PC-3 (cell line): ENCODE results near the gene UTP20. TPM values are rescaled to one million over a fixed set of nuclear protein-coding genes. Genes with fewer than 3 reads are reported as not detected.

ENCODE experiments used
- ATAC-seq: fragments of 200-7000 bp; cut with Tn5 transposase; 2 replicates; pipeline ENCODE4 v1.9.1; 2020; ENCODE audit warnings: mild to moderate bottlenecking, moderate library complexity
- BruUV-seq: library from RNA; stranded (reverse); fragments of 400-500 nt; replicated peaks from 2 replicates; lab custom pipeline; 2021; lab: Mats Ljungman, UMichigan
- CTCF ChIA-PET: fragments of 300-600 bp; sonication (Branson Sonifier 250); formaldehyde crosslinking; loops from one replicate; lab custom pipeline; 2022; ENCODE audit warnings: antibody characterized with exemption; lab: Charles Lee
- POLR2A ChIA-PET: fragments of 300-600 bp; sonication (Branson Sonifier 250); formaldehyde crosslinking; loops from one replicate; lab custom pipeline; 2022; ENCODE audit warnings: antibody characterized with exemption; ENCODE audit not compliant: unreplicated experiment; lab: Charles Lee
- DNase-seq: peaks from one replicate; pipeline ENCODE4 v3.0.0-alpha.2; 2015
- H2AFZ ChIP-seq: fragments of 300-600 bp; sonication (generic); 2 replicates; pipeline ENCODE4 v1.6.0; 2016; ENCODE audit warnings: antibody characterized with exemption, low read length
- H3F3A ChIP-seq: fragments of 300-600 bp; sonication (generic); one replicate; pipeline ENCODE4 v1.6.0; 2017; ENCODE audit warnings: antibody characterized with exemption, low read length, control low read depth, mild to moderate bottlenecking; ENCODE audit not compliant: unreplicated experiment
- H3K27ac ChIP-seq: fragments of 300-600 bp; sonication (generic); 2 replicates; pipeline ENCODE4 v1.5.1; 2016; ENCODE audit warnings: mild to moderate bottlenecking, low read length
- H3K27me3 ChIP-seq: fragments of 300-600 bp; sonication (generic); 2 replicates; pipeline ENCODE4 v1.6.1; 2016; ENCODE audit warnings: low read length, mixed read lengths
- H3K36me3 ChIP-seq: fragments of 300-600 bp; sonication (generic); 2 replicates; pipeline ENCODE4 v1.6.1; 2016; ENCODE audit warnings: low read depth, mixed run types, low read length, mixed read lengths
- H3K4me1 ChIP-seq: fragments of 300-600 bp; sonication (generic); 2 replicates; pipeline ENCODE4 v1.5.1; 2016; ENCODE audit warnings: low read length; ENCODE audit not compliant: insufficient read depth
- H3K4me2 ChIP-seq: fragments of 300-600 bp; sonication (generic); 2 replicates; pipeline ENCODE4 v1.6.0; 2016; ENCODE audit warnings: low read length
- H3K4me3 ChIP-seq: fragments of 300-600 bp; sonication (generic); 2 replicates; pipeline ENCODE4 v1.5.1; 2016; ENCODE audit warnings: mild to moderate bottlenecking, low read length, mixed read lengths
- H3K79me2 ChIP-seq: fragments of 300-600 bp; sonication (generic); 2 replicates; pipeline ENCODE4 v1.6.1; 2017; ENCODE audit warnings: low read length, mixed read lengths
- H3K9ac ChIP-seq: fragments of 300-600 bp; sonication (generic); 2 replicates; pipeline ENCODE4 v1.6.0; 2016; ENCODE audit warnings: mild to moderate bottlenecking, low read length
- H3K9me2 ChIP-seq: fragments of 300-600 bp; sonication (generic); replicated peaks from 2 replicates; pipeline ENCODE4 v1.6.1; 2016; ENCODE audit warnings: mixed run types, low read length, mixed read lengths
- H3K9me3 ChIP-seq: fragments of 300-600 bp; sonication (generic); 2 replicates; pipeline ENCODE4 v1.6.1; 2016; ENCODE audit warnings: low read length, mixed read lengths
- H4K20me1 ChIP-seq: fragments of 300-600 bp; sonication (generic); 2 replicates; pipeline ENCODE4 v1.6.1; 2016; ENCODE audit warnings: low read length, mixed read lengths
- EZH2 ChIP-seq: fragments of 300-600 bp; sonication (generic); IDR thresholded peaks from one replicate; pipeline ENCODE4 v1.6.1; 2017; ENCODE audit warnings: antibody characterized with exemption, mild to moderate bottlenecking, low read length; ENCODE audit not compliant: unreplicated experiment
- EZH2phosphoT487 ChIP-seq: fragments of 300-600 bp; sonication (generic); IDR thresholded peaks from 2 replicates; pipeline ENCODE4 v1.6.1; 2018; ENCODE audit warnings: mild to moderate bottlenecking, antibody characterized with exemption, low read length, borderline replicate concordance
- intact Hi-C: fragments of 100-400 bp; cut with micrococcal nuclease; formaldehyde crosslinking; loops from 2 replicates; pipeline ENCODE4 v1.9.0; 2023
- total RNA-seq: library from RNA; depleted of rRNA; stranded (reverse); fragments of >200 nt; gene quantifications from 2 replicates; pipeline ENCODE4 v1.2.3, GENCODE V29; 2014; rRNA removed
- TF ChIP-seq, protein P1 (sequence below): fragments of 300-600 bp; sonication (generic); conservative IDR thresholded peaks from 2 replicates; pipeline ENCODE4 v1.5.1; 2017; ENCODE audit warnings: antibody characterized with exemption, low read depth, mild to moderate bottlenecking, low read length

UTP20 gene
- total RNA-seq, 1 experiment from 2014 or later, result 31.3 TPM

DNA sequence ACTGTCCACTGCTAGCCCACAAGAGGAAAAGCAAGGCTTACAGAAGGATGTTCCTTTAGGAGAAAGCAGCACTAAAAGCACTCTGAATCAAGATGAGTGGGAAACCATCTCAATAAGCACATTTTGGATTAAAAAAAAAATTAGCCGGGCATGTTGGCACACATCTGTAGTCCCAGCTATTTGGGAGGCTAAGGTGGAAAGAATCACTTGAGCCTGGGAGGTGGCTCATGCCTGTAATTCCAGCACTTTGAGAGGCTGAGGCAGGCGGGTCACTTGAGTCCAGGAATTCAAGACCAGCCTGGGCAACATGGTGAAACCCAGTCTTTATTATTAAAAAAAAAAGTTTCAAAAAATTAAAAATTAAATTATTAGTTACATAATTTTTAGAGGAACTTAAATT, 144.7 kb downstream of the UTP20 start:
- Histone ChIP-seq H3K79me2 (no peaks in the 10 kb centered on the region), H3K4me3 (no peak overlapping the region), H3K27me3 (0 out of 2 replicates have a peak, but pooled peaks cover 3% of the 10 kb centered on the region), H4K20me1 (no peaks in the 10 kb centered on the region), H3K27ac (no peak overlapping the region), H3K4me1 (no peaks in the 10 kb centered on the region), H3F3A (no peaks in the 10 kb centered on the region), H3K9ac (no peak overlapping the region), H3K9me3 (no peaks in the 10 kb centered on the region), H3K36me3 (no peaks in the 10 kb centered on the region), H2AFZ (no peak overlapping the region), H3K9me2 (no peaks in the 10 kb centered on the region), H3K4me2 (no peak overlapping the region)
- DNase-seq (no peak), ATAC-seq (no peak)
- BruUV-seq, result no TSS peak
- intact Hi-C loops, result no loop called here
- POLR2A ChIA-PET, result no interaction called here
- CTCF ChIA-PET, result no interaction called here
- TF ChIP-seq, protein P1, sequence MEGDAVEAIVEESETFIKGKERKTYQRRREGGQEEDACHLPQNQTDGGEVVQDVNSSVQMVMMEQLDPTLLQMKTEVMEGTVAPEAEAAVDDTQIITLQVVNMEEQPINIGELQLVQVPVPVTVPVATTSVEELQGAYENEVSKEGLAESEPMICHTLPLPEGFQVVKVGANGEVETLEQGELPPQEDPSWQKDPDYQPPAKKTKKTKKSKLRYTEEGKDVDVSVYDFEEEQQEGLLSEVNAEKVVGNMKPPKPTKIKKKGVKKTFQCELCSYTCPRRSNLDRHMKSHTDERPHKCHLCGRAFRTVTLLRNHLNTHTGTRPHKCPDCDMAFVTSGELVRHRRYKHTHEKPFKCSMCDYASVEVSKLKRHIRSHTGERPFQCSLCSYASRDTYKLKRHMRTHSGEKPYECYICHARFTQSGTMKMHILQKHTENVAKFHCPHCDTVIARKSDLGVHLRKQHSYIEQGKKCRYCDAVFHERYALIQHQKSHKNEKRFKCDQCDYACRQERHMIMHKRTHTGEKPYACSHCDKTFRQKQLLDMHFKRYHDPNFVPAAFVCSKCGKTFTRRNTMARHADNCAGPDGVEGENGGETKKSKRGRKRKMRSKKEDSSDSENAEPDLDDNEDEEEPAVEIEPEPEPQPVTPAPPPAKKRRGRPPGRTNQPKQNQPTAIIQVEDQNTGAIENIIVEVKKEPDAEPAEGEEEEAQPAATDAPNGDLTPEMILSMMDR, result no peak
- TF ChIP-seq EZH2 (no peak), EZH2phosphoT487 (no peak)

DNA sequence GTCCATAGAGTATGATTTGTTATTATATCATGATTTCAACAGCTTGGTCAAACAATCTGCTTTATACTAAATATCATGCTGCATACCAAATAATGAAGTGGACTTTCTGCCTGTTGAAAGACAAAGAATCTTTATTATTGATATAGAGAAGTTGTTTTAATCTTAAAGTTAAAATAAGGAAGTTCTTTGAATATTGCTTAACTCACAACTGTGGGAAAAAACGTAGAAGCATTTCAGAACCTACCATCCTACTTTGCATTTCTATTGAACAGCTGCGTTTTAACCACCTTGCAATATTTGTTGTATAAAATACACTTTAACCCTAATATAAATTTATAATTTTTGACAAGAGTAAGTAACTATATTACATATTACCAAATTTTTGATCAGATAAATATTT, 150.6 kb downstream of the UTP20 start:
- ChIA-PET POLR2A (interaction anchor here (0.7 kb wide), 1 partner anchor 93 kb away, joined by 3 read pairs; no protein-coding TSS in a partner anchor), CTCF (no interaction called here)
- TF ChIP-seq EZH2 (no peak), EZH2phosphoT487 (no peak)
- TF ChIP-seq, protein P1, result no peak
- H2AFZ ChIP-seq, result no peak overlapping the region
- no peaks in the 10 kb centered on the region for H3K9me2 ChIP-seq
- H3K4me3 ChIP-seq, result no peak overlapping the region
- H4K20me1 ChIP-seq, result no peaks in the 10 kb centered on the region
- H3K9ac ChIP-seq, result no peak overlapping the region
- DNase-seq (no peak), ATAC-seq (no peak)
- no TSS peak for BruUV-seq
- H3K4me2 ChIP-seq, result no peak overlapping the region
- no peaks in the 10 kb centered on the region for H3K36me3 ChIP-seq
- no peak overlapping the region for H3K27ac ChIP-seq
- H3K27me3 ChIP-seq, result peaks cover 10% of the 10 kb centered on the region; the same call in 1 of the 2 replicates
- intact Hi-C loops, result no loop called here
- H3F3A ChIP-seq, result no peaks in the 10 kb centered on the region
- H3K79me2 ChIP-seq, result no peaks in the 10 kb centered on the region
- no peaks in the 10 kb centered on the region for H3K4me1 ChIP-seq
- H3K9me3 ChIP-seq, result no peaks in the 10 kb centered on the region

DNA sequence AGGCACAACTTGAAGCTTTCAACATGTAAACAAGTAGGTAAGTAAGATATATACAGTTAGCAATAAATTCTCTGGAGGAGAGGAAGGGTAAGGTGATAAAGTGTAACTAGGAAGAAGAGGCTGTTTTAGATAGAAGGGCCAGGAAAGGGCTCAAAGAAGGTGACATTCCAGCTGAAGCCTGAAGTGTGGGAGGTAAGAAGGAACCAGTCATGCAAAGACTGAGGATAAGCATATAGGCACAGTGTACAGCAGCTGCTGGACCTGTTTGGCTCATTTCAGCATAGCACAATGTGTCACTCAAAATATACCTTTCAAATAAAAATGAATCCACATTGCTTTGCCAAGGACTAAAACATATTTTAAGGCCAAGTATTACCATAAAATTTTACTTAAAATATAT, 156.2 kb downstream of the UTP20 start:
- Histone ChIP-seq H3K27me3 (peaks cover 15% of the 10 kb centered on the region; the same call in 1 of the 2 replicates), H3K9ac (no peak overlapping the region), H3K9me3 (no peaks in the 10 kb centered on the region), H2AFZ (no peak overlapping the region), H3K4me1 (no peaks in the 10 kb centered on the region), H3K4me2 (no peak overlapping the region), H3K27ac (no peak overlapping the region), H3F3A (no peaks in the 10 kb centered on the region), H3K36me3 (no peaks in the 10 kb centered on the region), H3K4me3 (no peak overlapping the region), H3K9me2 (no peaks in the 10 kb centered on the region), H4K20me1 (no peaks in the 10 kb centered on the region), H3K79me2 (no peaks in the 10 kb centered on the region)
- no TSS peak for BruUV-seq
- CTCF ChIA-PET, result interaction anchor here (0.6 kb wide), 1 partner anchor 21 kb away, joined by 3 read pairs; no protein-coding TSS in a partner anchor
- DNase-seq (no peak), ATAC-seq (no peak)
- POLR2A ChIA-PET, result no interaction called here
- no peak for TF ChIP-seq EZH2
- intact Hi-C loops, result no loop called here

Other genes with a start within 250 kb of the UTP20 start
- gene SLC5A8, start 69.9 kb upstream of the UTP20 start, total RNA-seq, result not detected in 2 replicates
- 106 and 107 TPM in 2 replicates for gene ARL1, start 127.7 kb downstream of the UTP20 start, total RNA-seq
- not detected in 2 replicates for gene SPIC, start 195.2 kb downstream of the UTP20 start, total RNA-seq